Heart left ventricle (tissue), 16 donors: Measurements from ENCODE around the gene OLA1. TPM values are rescaled to one million over a fixed set of nuclear protein-coding genes. Genes with fewer than 3 reads are reported as not detected.
A peak's percentile ranks its signal among the peaks of the same experiment; 100 is the strongest.

Experiments used
- ATAC-seq, 4 donors: fragments of 200-7000 bp; cut with Tn5 transposase; one replicate each; pipeline ENCODE4 v1.9.1; 2020 to 2022; ENCODE audit warnings: moderate library complexity in 4 of 4, mild to moderate bottlenecking in 3 of 4, moderate number of reproducible peaks in 1 of 4
- DNase-seq, 5 donors: peaks; one replicate each; pipeline ENCODE4 v3.0.0-alpha.2; 2020
- H3K27ac ChIP-seq, 12 donors: fragments of 200-600 bp; sonication (generic) in 4 of 12; one replicate each; pipeline versions ENCODE4 v1.5.0 to v1.8.0; 2016 to 2022; ENCODE audit warnings: mild to moderate bottlenecking in 2 of 12
- H3K27me3 ChIP-seq, 9 donors: fragments of 200-600 bp; sonication (generic) in 2 of 9; one replicate each; pipeline versions ENCODE4 v1.5.1 to v1.8.0; 2016 to 2022; ENCODE audit warnings: mild to moderate bottlenecking in 3 of 9
- H3K36me3 ChIP-seq, 9 donors: fragments of 200-600 bp; sonication (generic) in 2 of 9; one replicate each; pipeline versions ENCODE4 v1.5.0 to v1.8.0; 2018 to 2022; ENCODE audit warnings: mild to moderate bottlenecking in 2 of 9
- H3K4me1 ChIP-seq, 12 donors: fragments of 200-600 bp; sonication (generic) in 4 of 12; one replicate each; pipeline versions ENCODE4 v1.5.0 to v1.8.0; 2016 to 2022; ENCODE audit warnings: mild to moderate bottlenecking in 3 of 12
- H3K4me3 ChIP-seq, 12 donors: fragments of 200-600 bp; sonication (generic) in 4 of 12; one replicate each; pipeline versions ENCODE4 v1.5.0 to v1.8.0; 2017 to 2022; ENCODE audit warnings: mild to moderate bottlenecking in 9 of 12, moderate library complexity in 4 of 12
- H3K9me3 ChIP-seq, 12 donors: fragments of 200-600 bp; sonication (generic) in 4 of 12; one replicate each; pipeline versions ENCODE4 v1.5.0 to v1.8.0; 2016 to 2022; ENCODE audit warnings: mild to moderate bottlenecking in 1 of 12
- CTCF ChIP-seq, 12 donors: fragments of 200-600 bp; sonication (generic) in 4 of 12; IDR thresholded peaks; one replicate each; pipeline versions ENCODE4 v1.5.0 to v1.8.0; 2018 to 2022; ENCODE audit warnings: antibody characterized with exemption in 12 of 12, mild to moderate bottlenecking in 5 of 12
- POLR2A ChIP-seq, 2 donors: fragments of 450-650 bp; IDR thresholded peaks; one replicate each; pipeline ENCODE4 v1.6.1; 2017; ENCODE audit warnings: antibody characterized with exemption in 2 of 2, mild to moderate bottlenecking in 2 of 2, moderate library complexity in 2 of 2
- WGBS, 4 donors: extraction: QIAGEN DNeasy Blood & Tissue Kit in 2 of 4; methylation state at CpG; one replicate each; pipeline versions ENCODE4 v1.1.5 to v1.1.7; 2013 to 2018; 5-methylcytosine and 5-hydroxymethylcytosine counted together
- intact Hi-C, 10 donors: fragments of 100-400 bp; cut with DNase I; formaldehyde crosslinking; loops; one replicate each; pipeline versions ENCODE4 v1.11.1 to v1.14.2; 2022
- polyA plus RNA-seq, 2 donors: library from polyadenylated mRNA; stranded (reverse); fragments of 200-250 nt; gene quantifications; one replicate each; pipeline ENCODE4 v1.2.3, GENCODE V29; 2013
- total RNA-seq, 9 donors: library from RNA; depleted of rRNA in 2 of 9; stranded (reverse); fragments of >200 nt in 2 of 9; fragmentation: NEBNext Ultra II Directional in 3 of 9; extraction: Animal tissue kit (Norgen Biotek cat#: 25700) in 3 of 9; gene quantifications; one replicate each; pipeline versions ENCODE4 v1.1.0 to v1.2.4, GENCODE V29; 2016 to 2023
- donor health status: ischemic (EF 13 %, LVEDD 7.1; RV severe dilation, severe dysfunction).
- donor health status: healthy with polysubstance abuse.
- donor health status: DM: no; HTN: yes; CAD: no.
- donor health status: DM: no; HTN: no; CAD: no.
- donor health status: ischemic (EF 25% LVEDD 6.9; RV normal size, moderate dysfunction).
- donor health status: ischemic (EF 25% LVEDD 5.7; RV mildly dilated, moderate dysfunction).
- donor health status: healthy.
- donor health status: DM: yes; HTN: yes; CAD: no.
- donor health status: ischemic (EF 35%, LVEDD 5.7; RV mildly dilated, moderate dysfunction).
- donor health status: nonischemic (EF 11% LVEDD 7.7; RV severe dilation, severe dysfunction).
- donor health status: DM: yes; HTN: yes; CAD: no.
- donor health status: PGD.
- donor health status: ischemic (EF 29% LVEDD 5.4; RV normal size, mild dysfunction).
- donor health status: nonischemic (EF 23%, LVEDD 6.1; RV moderate dilation, normal function).

The OLA1 gene
- total and polyA plus RNA-seq, 11 donors, result 41.5 to 91.7 (median 72.5) TPM

GRCh38 chr2:174033163-174033550, 215.2 kb downstream of the OLA1 start:
- no peaks in the 10 kb centered on the region for H3K9me3 ChIP-seq
- intact Hi-C loops, result no loop called here
- no peak overlapping the region for H3K27ac ChIP-seq
- H3K4me1 ChIP-seq, result peaks cover 0 to 50% (median 16%) of the 10 kb centered on the region in 12 donors
- ATAC-seq (no peak), DNase-seq (no peak)
- TF ChIP-seq CTCF (IDR thresholded peaks at IDR 0.05) (no peak), POLR2A (IDR thresholded peaks at IDR 0.05) (no peak)
- H3K4me3 ChIP-seq, result no peak overlapping the region
- WGBS, 4 donors, result 95 to 99% (median 98%) methylated on average over 2 of the region's 2 CpGs
- H3K36me3 ChIP-seq, result no peaks in the 10 kb centered on the region
- no peaks in the 10 kb centered on the region for H3K27me3 ChIP-seq

GRCh38 chr2:174031226-174031625, 217.1 kb downstream of the OLA1 start:
- intact Hi-C loops, result no loop called here
- TF ChIP-seq POLR2A (IDR thresholded peaks at IDR 0.05), result no peak
- no peak for TF ChIP-seq CTCF (IDR thresholded peaks at IDR 0.05)
- H3K36me3 ChIP-seq, result no peaks in the 10 kb centered on the region
- no peak for ATAC-seq
- H3K9me3 ChIP-seq, result no peaks in the 10 kb centered on the region
- H3K27ac ChIP-seq, result peak overlapping the region in 1 of 12 donors; percentile 67
- peaks cover 0 to 42% (median 13%) of the 10 kb centered on the region in 12 donors for H3K4me1 ChIP-seq
- no peak for DNase-seq
- 67 to 80% (median 77%) methylated on average over 3 of the region's 3 CpGs for WGBS, 4 donors
- no peak overlapping the region for H3K4me3 ChIP-seq
- H3K27me3 ChIP-seq, result no peaks in the 10 kb centered on the region

- no peaks in the 10 kb centered on the region for H3K9me3 ChIP-seq
- no peak for TF ChIP-seq POLR2A (IDR thresholded peaks at IDR 0.05)
- no peak for TF ChIP-seq CTCF (IDR thresholded peaks at IDR 0.05)
- H3K4me1 ChIP-seq, result peaks cover under 1 to 56% (median 33%) of the 10 kb centered on the region in 12 donors
These were observed 219.4 kb downstream of the OLA1 start for GRCh38 chr2:174028935-174029334.

GRCh38 chr2:174027956-174028355, 220.4 kb downstream of the OLA1 start:
- Histone ChIP-seq H3K27me3 (no peaks in the 10 kb centered on the region), H3K27ac (peak overlapping the region in 7 of 12 donors; percentile 2 to 51 (median 49)), H3K4me3 (no peak overlapping the region), H3K36me3 (no peaks in the 10 kb centered on the region), H3K9me3 (no peaks in the 10 kb centered on the region), H3K4me1 (peaks cover 5 to 66% (median 41%) of the 10 kb centered on the region in 12 donors)
- TF ChIP-seq POLR2A (IDR thresholded peaks at IDR 0.05) (no peak), CTCF (IDR thresholded peaks at IDR 0.05) (no peak)
- 42 to 58% (median 44%) methylated on average over 3 of the region's 3 CpGs for WGBS, 4 donors
- DNase-seq (peak in 2 of 5 donors; percentile 40 to 45), ATAC-seq (no peak)
- intact Hi-C loops, result loop anchor here in 2 of 10 donors (5.0 kb wide), 1 partner anchor 36 kb away; no protein-coding TSS in a partner anchor

More at GRCh38 chr2:174028935-174029334, 219.4 kb downstream of the OLA1 start:
- intact Hi-C loops, result loop anchor here in 2 of 10 donors (5.0 kb wide), 1 partner anchor 37 kb away; no protein-coding TSS in a partner anchor
- H3K27me3 ChIP-seq, result no peaks in the 10 kb centered on the region
- no peaks in the 10 kb centered on the region for H3K36me3 ChIP-seq
- peak overlapping the region in 1 of 12 donors; percentile 49 for H3K27ac ChIP-seq
- DNase-seq, result no peak
- 66 to 84% (median 77%) methylated on average over 5 of the region's 5 CpGs for WGBS, 4 donors
- no peak for ATAC-seq
- H3K4me3 ChIP-seq, result no peak overlapping the region
